Measurements from ENCODE around the gene NTN1. TPM values are rescaled to one million over a fixed set of nuclear protein-coding genes. Genes with fewer than 3 reads are reported as not detected.

Gene NTN1
- total RNA-seq, 1 donor from 2014 or later: 4.1 TPM

- no peak overlapping the region for H3K27ac ChIP-seq
- intact Hi-C loops (cut with DNase I): no loop called here
- DNase-seq (no peak), ATAC-seq (no peak)
- H3K4me3 ChIP-seq: no peak overlapping the region
- no peaks in the 10 kb centered on the region for H3K9me3 ChIP-seq
- H3K4me1 ChIP-seq: no peaks in the 10 kb centered on the region
- H3K36me3 ChIP-seq: no peaks in the 10 kb centered on the region
- no peaks in the 10 kb centered on the region for H3K27me3 ChIP-seq
- TF ChIP-seq, protein P1, sequence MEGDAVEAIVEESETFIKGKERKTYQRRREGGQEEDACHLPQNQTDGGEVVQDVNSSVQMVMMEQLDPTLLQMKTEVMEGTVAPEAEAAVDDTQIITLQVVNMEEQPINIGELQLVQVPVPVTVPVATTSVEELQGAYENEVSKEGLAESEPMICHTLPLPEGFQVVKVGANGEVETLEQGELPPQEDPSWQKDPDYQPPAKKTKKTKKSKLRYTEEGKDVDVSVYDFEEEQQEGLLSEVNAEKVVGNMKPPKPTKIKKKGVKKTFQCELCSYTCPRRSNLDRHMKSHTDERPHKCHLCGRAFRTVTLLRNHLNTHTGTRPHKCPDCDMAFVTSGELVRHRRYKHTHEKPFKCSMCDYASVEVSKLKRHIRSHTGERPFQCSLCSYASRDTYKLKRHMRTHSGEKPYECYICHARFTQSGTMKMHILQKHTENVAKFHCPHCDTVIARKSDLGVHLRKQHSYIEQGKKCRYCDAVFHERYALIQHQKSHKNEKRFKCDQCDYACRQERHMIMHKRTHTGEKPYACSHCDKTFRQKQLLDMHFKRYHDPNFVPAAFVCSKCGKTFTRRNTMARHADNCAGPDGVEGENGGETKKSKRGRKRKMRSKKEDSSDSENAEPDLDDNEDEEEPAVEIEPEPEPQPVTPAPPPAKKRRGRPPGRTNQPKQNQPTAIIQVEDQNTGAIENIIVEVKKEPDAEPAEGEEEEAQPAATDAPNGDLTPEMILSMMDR (IDR thresholded peaks at IDR 0.05): no peak
Observed at GRCh38 chr17:9192010-9192409, 170.7 kb downstream of the NTN1 start.

DNA sequence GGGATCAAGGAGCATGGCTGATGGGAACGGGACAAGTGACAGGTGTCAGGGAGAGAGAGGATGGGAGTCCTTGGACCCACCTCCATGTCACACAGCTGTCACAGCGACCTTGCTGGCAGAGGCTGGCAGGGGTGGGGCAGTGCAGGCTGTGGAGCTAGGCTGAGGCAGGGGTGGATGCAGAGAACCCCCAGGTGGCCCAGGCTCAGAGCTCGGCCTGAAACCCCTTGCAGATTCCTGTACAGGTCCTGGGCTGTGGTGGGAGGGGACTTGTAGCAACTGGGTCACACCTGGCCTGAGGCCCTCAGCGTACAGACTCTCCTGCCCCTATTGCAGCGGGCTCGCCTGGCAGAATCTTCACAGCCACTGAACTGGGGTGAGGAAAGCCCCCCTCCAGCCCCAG lies 174.1 kb downstream of the NTN1 start:
- Histone ChIP-seq H3K27me3 (no peaks in the 10 kb centered on the region), H3K4me1 (no peaks in the 10 kb centered on the region), H3K9me3 (no peaks in the 10 kb centered on the region), H3K27ac (no peak overlapping the region), H3K36me3 (no peaks in the 10 kb centered on the region), H3K4me3 (no peak overlapping the region)
- ATAC-seq (no peak), DNase-seq (no peak)
- intact Hi-C loops (cut with DNase I): no loop called here
- TF ChIP-seq, protein P1 (IDR thresholded peaks at IDR 0.05): no peak

- Histone ChIP-seq H3K36me3 (no peaks in the 10 kb centered on the region), H3K27me3 (no peaks in the 10 kb centered on the region), H3K4me1 (no peaks in the 10 kb centered on the region), H3K27ac (no peak overlapping the region), H3K4me3 (no peak overlapping the region), H3K9me3 (no peaks in the 10 kb centered on the region)
- TF ChIP-seq, protein P1 (IDR thresholded peaks at IDR 0.05): no peak
- DNase-seq: no peak
- intact Hi-C loops (cut with DNase I): no loop called here
- ATAC-seq: no peak
Observed at GRCh38 chr17:9195961-9196670, 174.8 kb downstream of the NTN1 start.

- intact Hi-C loops (cut with DNase I): no loop called here
- Histone ChIP-seq H3K4me1 (no peaks in the 10 kb centered on the region), H3K27me3 (no peaks in the 10 kb centered on the region), H3K27ac (no peak overlapping the region), H3K9me3 (no peaks in the 10 kb centered on the region), H3K4me3 (no peak overlapping the region), H3K36me3 (no peaks in the 10 kb centered on the region)
- TF ChIP-seq, protein P1 (IDR thresholded peaks at IDR 0.05): no peak
- DNase-seq (no peak), ATAC-seq (no peak)
Observed at GRCh38 chr17:9199571-9200551, 178.6 kb downstream of the NTN1 start.

DNA sequence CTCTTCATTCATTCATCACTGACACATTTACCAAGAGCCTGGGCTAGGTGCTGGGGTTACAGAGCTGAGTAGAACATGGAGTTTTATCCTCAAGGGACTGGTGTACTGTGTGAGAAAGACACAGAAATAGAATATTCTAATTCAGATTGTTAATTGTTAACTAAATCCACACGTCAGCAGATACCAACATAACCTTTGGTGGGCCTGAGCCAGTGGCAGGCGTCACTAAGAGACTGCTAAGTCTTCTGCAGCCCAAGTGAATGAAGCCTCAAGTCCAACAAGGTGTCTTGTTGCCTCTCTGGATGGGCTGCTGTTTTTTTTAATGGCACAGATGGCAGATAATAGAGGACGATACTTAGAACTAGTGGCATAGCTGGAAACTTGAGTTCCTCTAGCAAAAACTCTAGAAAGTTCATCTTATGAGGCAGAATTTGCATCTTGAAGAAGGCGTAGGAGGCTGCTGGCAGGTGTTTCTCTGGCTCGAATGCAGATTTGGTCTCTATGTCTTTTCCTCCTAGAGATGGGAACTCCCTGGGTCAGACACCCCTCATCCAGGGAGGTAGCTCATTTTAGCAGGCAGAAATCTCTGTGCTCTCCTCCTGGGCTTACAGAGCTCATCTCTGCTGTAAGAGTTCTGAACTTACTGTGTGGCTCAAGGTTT lies 179.5 kb downstream of the NTN1 start:
- H3K4me3 ChIP-seq: no peak overlapping the region
- DNase-seq (no peak), ATAC-seq (no peak)
- no peaks in the 10 kb centered on the region for H3K27me3 ChIP-seq
- intact Hi-C loops (cut with DNase I): no loop called here
- no peak overlapping the region for H3K27ac ChIP-seq
- H3K36me3 ChIP-seq: no peaks in the 10 kb centered on the region
- no peaks in the 10 kb centered on the region for H3K4me1 ChIP-seq
- TF ChIP-seq, protein P1 (IDR thresholded peaks at IDR 0.05): no peak
- H3K9me3 ChIP-seq: no peaks in the 10 kb centered on the region

Measured in upper lobe of right lung (tissue), 1 donor.